Neutrophil (primary cell): ENCODE measurements around the gene SLC25A43.

ENCODE experiments used
- H3K27ac ChIP-seq: fragments of 200-600 bp; sonication (generic); 2 replicates; pipeline ENCODE4 v1.5.1; 2016; ENCODE audit warnings: mild to moderate bottlenecking, moderate library complexity
- H3K27me3 ChIP-seq: fragments of 200-600 bp; sonication (generic); 2 replicates; pipeline ENCODE4 v1.6.0; 2016; ENCODE audit warnings: mild to moderate bottlenecking
- H3K36me3 ChIP-seq: fragments of 200-600 bp; sonication (generic); 2 replicates; pipeline ENCODE4 v1.5.1; 2017
- H3K4me1 ChIP-seq, 2 experiments: fragments of 200-600 bp in 1 of 2; sonication (generic) in 1 of 2; 1 replicate in 1 of 2; 2 replicates in 1 of 2; pipeline versions ENCODE4 v1.5.1 to v1.6.1; 2013 to 2016; ENCODE audit warnings: low read depth in 1 of 2, low read length in 1 of 2, mild to moderate bottlenecking in 1 of 2, moderate library complexity in 1 of 2; ENCODE audit not compliant: control insufficient read depth in 1 of 2, insufficient read depth in 1 of 2
- H3K4me3 ChIP-seq, 2 experiments: fragments of 200-600 bp in 1 of 2; sonication (generic) in 1 of 2; 1 replicate in 1 of 2; 2 replicates in 1 of 2; pipeline ENCODE4 v1.5.1; 2013 to 2016; ENCODE audit warnings: low read depth in 1 of 2, low read length in 1 of 2, mild to moderate bottlenecking in 1 of 2, moderate library complexity in 1 of 2
- H3K9me3 ChIP-seq: fragments of 200-600 bp; sonication (generic); 2 replicates; pipeline ENCODE4 v1.5.1; 2016
- TF ChIP-seq, protein P1 (sequence below): fragments of 200-600 bp; sonication (generic); IDR thresholded peaks from 2 replicates; pipeline ENCODE4 v1.5.1; 2016; ENCODE audit warnings: antibody characterized with exemption

The SLC25A43 gene

GRCh38 chrX:119474615-119475388 is 75.7 kb downstream of the SLC25A43 start:
- no peaks in the 10 kb centered on the region for H3K9me3 ChIP-seq

GRCh38 chrX:119475389-119476101 is 76.4 kb downstream of the SLC25A43 start:
- no peaks in the 10 kb centered on the region for H3K4me1 ChIP-seq
- H3K9me3 ChIP-seq, result no peaks in the 10 kb centered on the region
- H3K27me3 ChIP-seq, result no peaks in the 10 kb centered on the region
- TF ChIP-seq, protein P1, sequence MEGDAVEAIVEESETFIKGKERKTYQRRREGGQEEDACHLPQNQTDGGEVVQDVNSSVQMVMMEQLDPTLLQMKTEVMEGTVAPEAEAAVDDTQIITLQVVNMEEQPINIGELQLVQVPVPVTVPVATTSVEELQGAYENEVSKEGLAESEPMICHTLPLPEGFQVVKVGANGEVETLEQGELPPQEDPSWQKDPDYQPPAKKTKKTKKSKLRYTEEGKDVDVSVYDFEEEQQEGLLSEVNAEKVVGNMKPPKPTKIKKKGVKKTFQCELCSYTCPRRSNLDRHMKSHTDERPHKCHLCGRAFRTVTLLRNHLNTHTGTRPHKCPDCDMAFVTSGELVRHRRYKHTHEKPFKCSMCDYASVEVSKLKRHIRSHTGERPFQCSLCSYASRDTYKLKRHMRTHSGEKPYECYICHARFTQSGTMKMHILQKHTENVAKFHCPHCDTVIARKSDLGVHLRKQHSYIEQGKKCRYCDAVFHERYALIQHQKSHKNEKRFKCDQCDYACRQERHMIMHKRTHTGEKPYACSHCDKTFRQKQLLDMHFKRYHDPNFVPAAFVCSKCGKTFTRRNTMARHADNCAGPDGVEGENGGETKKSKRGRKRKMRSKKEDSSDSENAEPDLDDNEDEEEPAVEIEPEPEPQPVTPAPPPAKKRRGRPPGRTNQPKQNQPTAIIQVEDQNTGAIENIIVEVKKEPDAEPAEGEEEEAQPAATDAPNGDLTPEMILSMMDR, result no peak
- peaks cover 5% of the 10 kb centered on the region for H3K36me3 ChIP-seq
- no peak overlapping the region for H3K27ac ChIP-seq
- no peak overlapping the region for H3K4me3 ChIP-seq

More at GRCh38 chrX:119474615-119475388, 75.7 kb downstream of the SLC25A43 start:
- Histone ChIP-seq H3K4me3 (no peak overlapping the region), H3K4me1 (no peaks in the 10 kb centered on the region), H3K36me3 (peaks cover 7% of the 10 kb centered on the region), H3K27me3 (no peaks in the 10 kb centered on the region), H3K27ac (no peak overlapping the region)
- TF ChIP-seq, protein P1, result no peak

- no peak overlapping the region for H3K4me3 ChIP-seq
- no peaks in the 10 kb centered on the region for H3K36me3 ChIP-seq
- TF ChIP-seq, protein P1, result no peak
- H3K27me3 ChIP-seq, result no peaks in the 10 kb centered on the region
- H3K4me1 ChIP-seq, result peaks cover 8 to 10% of the 10 kb centered on the region in 2 experiments
- H3K9me3 ChIP-seq, result no peaks in the 10 kb centered on the region
- no peak overlapping the region for H3K27ac ChIP-seq
Observed at GRCh38 chrX:119477812-119478232, 78.7 kb downstream of the SLC25A43 start.

DNA sequence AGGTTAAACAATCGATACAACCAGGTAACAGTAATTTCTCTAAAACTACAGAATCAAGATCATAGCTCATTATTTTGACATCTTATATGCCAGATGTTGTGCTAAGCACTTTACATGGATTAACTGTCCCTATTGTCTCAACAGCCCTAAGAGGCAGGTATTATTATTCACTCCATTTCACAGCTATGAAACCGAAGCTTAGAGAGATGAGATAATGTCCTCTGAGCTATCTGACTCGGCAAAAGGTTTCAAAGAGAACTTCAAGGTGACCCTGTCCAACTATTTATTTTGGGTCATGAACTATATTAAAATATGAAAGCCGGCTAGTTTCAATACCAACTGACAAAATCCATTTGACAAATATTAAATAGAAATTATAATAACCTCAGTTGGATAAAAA is 79.4 kb downstream of the SLC25A43 start:
- no peak overlapping the region for H3K4me3 ChIP-seq
- H3K4me1 ChIP-seq, result peaks cover 10 to 13% of the 10 kb centered on the region in 2 experiments
- no peaks in the 10 kb centered on the region for H3K27me3 ChIP-seq
- no peaks in the 10 kb centered on the region for H3K36me3 ChIP-seq
- TF ChIP-seq, protein P1, result no peak
- H3K27ac ChIP-seq, result no peak overlapping the region
- H3K9me3 ChIP-seq, result no peaks in the 10 kb centered on the region

GRCh38 chrX:119479845-119480244 is 80.7 kb downstream of the SLC25A43 start:
- Histone ChIP-seq H3K4me3 (no peak overlapping the region), H3K27ac (no peak overlapping the region), H3K9me3 (no peaks in the 10 kb centered on the region), H3K36me3 (no peaks in the 10 kb centered on the region), H3K27me3 (no peaks in the 10 kb centered on the region), H3K4me1 (peaks cover 10 to 13% of the 10 kb centered on the region in 2 experiments)
- TF ChIP-seq, protein P1, result no peak
